Adrenal gland (tissue), 5 donors: ENCODE data around the gene GGT5.

Experiments
- POLR2A ChIP-seq, 2 donors: fragments of 450-650 bp; IDR thresholded peaks; one replicate each; pipeline ENCODE4 v1.6.1; 2017; ENCODE audit warnings: antibody characterized with exemption in 2 of 2, mild to moderate bottlenecking in 2 of 2, moderate library complexity in 1 of 2
- TF ChIP-seq, protein P1 (sequence below), 6 experiments: fragments of 450-650 bp in 4 of 6; fragments of 200-600 bp in 2 of 6; sonication (generic) in 1 of 6; IDR thresholded peaks; 1 replicate in 5 of 6; 2 replicates in 1 of 6; pipeline versions ENCODE4 v1.5.1 to v1.8.0; 2016 to 2021; ENCODE audit warnings: antibody characterized with exemption in 6 of 6, mild to moderate bottlenecking in 2 of 6, moderate library complexity in 1 of 6
- donor health status: DM: no; HTN: no; CAD: no.

DNA sequence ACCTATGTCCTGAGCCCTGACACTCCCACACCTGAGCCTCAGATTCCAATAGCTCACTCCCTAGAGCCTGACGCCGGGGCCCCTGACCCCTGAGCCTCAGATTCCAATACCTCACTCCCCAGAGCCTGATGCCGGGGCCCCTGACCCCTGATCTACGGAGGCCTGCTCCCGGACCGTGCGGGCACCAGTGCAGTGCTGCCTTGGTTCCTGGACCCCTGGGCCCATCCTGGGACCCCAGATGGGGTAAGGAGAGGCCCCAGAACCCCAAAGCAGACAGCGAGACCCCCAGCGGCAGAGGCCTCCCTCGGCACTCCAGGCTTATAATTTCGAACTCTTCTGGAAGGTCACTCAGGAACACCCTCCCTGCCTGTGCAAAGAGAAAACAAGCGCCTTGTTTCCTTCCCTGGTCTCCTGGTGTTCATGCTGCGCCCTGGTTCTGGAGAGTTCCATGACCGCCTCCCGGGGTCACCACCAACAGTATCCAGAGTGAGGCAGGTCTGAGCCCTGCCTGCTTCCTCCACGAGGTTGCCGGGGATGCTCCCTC is 56.1 kb downstream of the GGT5 start:
- TF ChIP-seq, protein P1, sequence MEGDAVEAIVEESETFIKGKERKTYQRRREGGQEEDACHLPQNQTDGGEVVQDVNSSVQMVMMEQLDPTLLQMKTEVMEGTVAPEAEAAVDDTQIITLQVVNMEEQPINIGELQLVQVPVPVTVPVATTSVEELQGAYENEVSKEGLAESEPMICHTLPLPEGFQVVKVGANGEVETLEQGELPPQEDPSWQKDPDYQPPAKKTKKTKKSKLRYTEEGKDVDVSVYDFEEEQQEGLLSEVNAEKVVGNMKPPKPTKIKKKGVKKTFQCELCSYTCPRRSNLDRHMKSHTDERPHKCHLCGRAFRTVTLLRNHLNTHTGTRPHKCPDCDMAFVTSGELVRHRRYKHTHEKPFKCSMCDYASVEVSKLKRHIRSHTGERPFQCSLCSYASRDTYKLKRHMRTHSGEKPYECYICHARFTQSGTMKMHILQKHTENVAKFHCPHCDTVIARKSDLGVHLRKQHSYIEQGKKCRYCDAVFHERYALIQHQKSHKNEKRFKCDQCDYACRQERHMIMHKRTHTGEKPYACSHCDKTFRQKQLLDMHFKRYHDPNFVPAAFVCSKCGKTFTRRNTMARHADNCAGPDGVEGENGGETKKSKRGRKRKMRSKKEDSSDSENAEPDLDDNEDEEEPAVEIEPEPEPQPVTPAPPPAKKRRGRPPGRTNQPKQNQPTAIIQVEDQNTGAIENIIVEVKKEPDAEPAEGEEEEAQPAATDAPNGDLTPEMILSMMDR (IDR thresholded peaks at IDR 0.05) = no peak
- no peak for TF ChIP-seq POLR2A (IDR thresholded peaks at IDR 0.05)
